HUES64 (cell line): ENCODE measurements around the gene ANKRD6.
A peak's percentile ranks its signal among the peaks of the same experiment; 100 is the strongest.
"Not testable (repeated sequence)": the region's sequence is repeated elsewhere in the genome, so short reads cannot be mapped to it uniquely, and the experiment has no call there.

ENCODE experiments used
- H3K27ac ChIP-seq: 2 replicates; pipeline ENCODE4 v1.7.0; 2013; ENCODE audit warnings: low read depth, low read length, inconsistent platforms
- H3K27me3 ChIP-seq: 2 replicates; pipeline ENCODE4 v1.6.1; 2013; ENCODE audit warnings: mild to moderate bottlenecking, low read length; ENCODE audit not compliant: insufficient read depth
- H3K36me3 ChIP-seq: 2 replicates; pipeline ENCODE4 v1.6.1; 2013; ENCODE audit warnings: mild to moderate bottlenecking, low read length; ENCODE audit not compliant: insufficient read depth
- H3K4me1 ChIP-seq: 2 replicates; pipeline ENCODE4 v1.6.1; 2013; ENCODE audit warnings: mild to moderate bottlenecking, low read length, moderate library complexity; ENCODE audit not compliant: insufficient read depth
- H3K4me3 ChIP-seq: 2 replicates; pipeline ENCODE4 v1.5.1; 2013; ENCODE audit warnings: mild to moderate bottlenecking, low read length, moderate library complexity
- H3K9ac ChIP-seq: 2 replicates; pipeline ENCODE4 v1.6.1; 2013; ENCODE audit warnings: mild to moderate bottlenecking, low read depth, low read length
- H3K9me3 ChIP-seq: 2 replicates; pipeline ENCODE4 v1.6.1; 2013; ENCODE audit warnings: low read depth, low read length; ENCODE audit not compliant: insufficient read depth
- WGBS: fragments of 150-250, 120-280 bp; methylation state at CpG from one replicate; pipeline ENCODE4 v1.1.7; 2013; ENCODE audit warnings: missing lambda C conversion rate; 5-methylcytosine and 5-hydroxymethylcytosine counted together

ANKRD6 gene

DNA sequence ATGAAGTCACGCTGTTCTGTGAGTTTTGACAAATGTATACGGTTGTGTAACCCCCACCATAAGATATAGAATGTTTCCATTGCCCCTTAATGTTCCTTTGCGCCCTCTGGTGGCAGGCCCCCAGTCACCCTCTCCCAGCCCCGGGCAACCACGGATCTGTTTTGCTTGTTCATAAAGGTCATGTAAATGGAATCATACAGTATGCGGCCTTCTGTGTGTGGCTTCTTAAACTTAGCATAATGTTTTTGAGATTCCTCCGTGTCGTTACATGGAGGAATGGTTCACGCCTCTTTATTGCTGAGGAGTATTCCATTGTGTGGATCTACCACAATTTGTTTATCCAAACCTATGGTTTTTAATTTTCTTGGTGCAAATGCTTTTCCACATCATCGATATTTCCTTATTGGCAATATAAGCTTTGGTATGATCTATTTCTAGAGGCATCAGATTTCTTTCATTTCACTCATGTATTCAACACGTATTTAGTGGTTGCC lies 177.2 kb downstream of the ANKRD6 start:
- H3K27ac ChIP-seq = no peak overlapping the region
- H3K4me1 ChIP-seq = no peaks in the 10 kb centered on the region
- H3K27me3 ChIP-seq = no peaks in the 10 kb centered on the region
- no peaks in the 10 kb centered on the region for H3K36me3 ChIP-seq
- no peak overlapping the region for H3K9ac ChIP-seq
- 67% methylated on average over 8 of the region's 11 CpGs for WGBS
- H3K4me3 ChIP-seq = no peak overlapping the region
- H3K9me3 ChIP-seq = no peaks in the 10 kb centered on the region

DNA sequence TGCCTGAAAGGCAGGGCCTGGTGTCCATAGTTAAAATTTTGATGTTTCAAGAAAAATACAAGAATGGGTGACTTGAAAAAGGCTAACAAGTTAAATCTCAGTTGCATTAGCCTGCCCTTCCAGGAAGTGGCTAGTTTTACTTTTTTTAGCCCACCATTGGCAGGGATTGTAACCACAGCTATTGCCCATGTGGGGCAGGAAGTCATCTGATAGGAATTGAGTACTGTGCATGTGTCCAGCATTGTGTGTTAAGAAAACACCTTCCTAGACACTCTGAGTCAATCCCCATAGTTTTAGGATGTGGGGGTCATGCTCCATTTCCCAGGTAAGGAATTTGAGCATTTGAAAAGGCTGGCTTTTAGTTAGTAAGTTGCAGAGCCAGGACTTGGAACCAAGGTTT lies 178.7 kb downstream of the ANKRD6 start:
- no peaks in the 10 kb centered on the region for H3K4me1 ChIP-seq
- no peaks in the 10 kb centered on the region for H3K36me3 ChIP-seq
- no peak overlapping the region for H3K4me3 ChIP-seq
- H3K27ac ChIP-seq = no peak overlapping the region
- H3K9me3 ChIP-seq = no peaks in the 10 kb centered on the region
- no peaks in the 10 kb centered on the region for H3K27me3 ChIP-seq
- H3K9ac ChIP-seq = no peak overlapping the region

DNA sequence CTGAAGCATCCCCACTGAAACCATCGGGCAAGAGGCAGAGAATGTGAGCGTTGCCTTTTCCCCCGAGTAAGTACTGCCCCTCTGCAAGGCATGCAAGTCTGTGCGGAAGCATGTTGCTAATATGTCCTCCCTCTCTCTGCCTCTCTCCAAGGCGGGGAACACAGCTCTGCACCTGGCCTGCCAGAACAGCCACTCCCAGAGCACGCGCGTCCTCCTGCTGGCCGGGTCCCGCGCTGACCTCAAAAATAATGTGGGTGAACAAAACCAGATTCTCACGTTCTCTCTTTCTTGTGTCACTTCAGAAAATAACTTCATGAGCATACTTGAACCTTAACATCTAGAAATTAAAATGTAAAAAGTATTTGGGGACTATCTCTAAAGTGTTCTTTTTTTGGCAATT lies 179.2 kb downstream of the ANKRD6 start:
- 87% methylated on average over 12 of the region's 12 CpGs for WGBS
- Histone ChIP-seq H3K4me1 (no peaks in the 10 kb centered on the region), H3K27me3 (no peaks in the 10 kb centered on the region)

DNA sequence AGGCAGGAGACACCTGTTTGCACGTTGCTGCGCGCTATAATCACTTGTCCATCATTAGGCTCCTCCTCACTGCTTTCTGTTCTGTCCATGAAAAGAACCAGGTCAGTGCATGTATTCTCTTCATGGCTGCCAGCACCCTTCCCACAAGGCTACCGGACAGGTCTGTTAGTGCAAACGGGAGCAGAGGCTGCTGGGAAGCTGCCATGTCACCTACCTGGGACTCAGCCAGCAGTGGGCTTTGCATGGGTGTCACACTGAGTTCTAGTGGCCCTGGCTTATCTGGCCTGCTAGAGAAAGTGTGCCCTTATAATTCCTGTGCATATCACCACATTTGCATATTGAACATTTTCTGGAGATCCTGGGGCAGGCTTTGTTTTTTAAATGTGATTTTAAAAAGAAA lies 180.8 kb downstream of the ANKRD6 start:
- Histone ChIP-seq H3K27ac (no peak overlapping the region), H3K9me3 (no peaks in the 10 kb centered on the region), H3K9ac (no peak overlapping the region), H3K36me3 (no peaks in the 10 kb centered on the region), H3K27me3 (no peaks in the 10 kb centered on the region), H3K4me1 (no peaks in the 10 kb centered on the region), H3K4me3 (no peak overlapping the region)
- 95% methylated on average over 5 of the region's 5 CpGs for WGBS

More for the DNA sequence above, 179.2 kb downstream of the ANKRD6 start:
- no peak overlapping the region for H3K9ac ChIP-seq
- H3K36me3 ChIP-seq = no peaks in the 10 kb centered on the region
- H3K9me3 ChIP-seq = no peaks in the 10 kb centered on the region
- H3K27ac ChIP-seq = no peak overlapping the region
- no peak overlapping the region for H3K4me3 ChIP-seq

DNA sequence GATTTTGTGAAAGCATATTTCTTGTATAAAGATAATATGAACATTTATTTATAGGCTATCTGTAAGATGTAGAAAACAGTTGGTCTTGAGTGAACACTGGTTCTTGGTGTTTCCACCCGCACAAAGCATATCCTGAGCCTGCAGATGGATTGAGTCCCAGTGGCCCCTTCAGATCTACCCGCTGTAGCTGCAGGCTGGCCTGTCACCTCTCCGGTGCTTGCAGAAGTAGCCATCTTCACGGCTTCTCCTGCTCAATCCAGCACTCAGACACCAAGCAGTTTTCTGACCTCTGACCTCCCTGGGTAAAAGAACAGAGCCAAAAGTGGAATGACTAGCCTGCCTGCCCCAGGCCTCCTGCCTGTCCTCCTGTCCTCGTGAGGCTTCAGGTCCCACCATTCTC lies 182.9 kb downstream of the ANKRD6 start:
- Histone ChIP-seq H3K9ac (no peak overlapping the region), H3K9me3 (no peaks in the 10 kb centered on the region), H3K27ac (no peak overlapping the region), H3K4me1 (no peaks in the 10 kb centered on the region), H3K4me3 (no peak overlapping the region), H3K27me3 (no peaks in the 10 kb centered on the region), H3K36me3 (no peaks in the 10 kb centered on the region)
- 94% methylated on average over 5 of the region's 5 CpGs for WGBS

DNA sequence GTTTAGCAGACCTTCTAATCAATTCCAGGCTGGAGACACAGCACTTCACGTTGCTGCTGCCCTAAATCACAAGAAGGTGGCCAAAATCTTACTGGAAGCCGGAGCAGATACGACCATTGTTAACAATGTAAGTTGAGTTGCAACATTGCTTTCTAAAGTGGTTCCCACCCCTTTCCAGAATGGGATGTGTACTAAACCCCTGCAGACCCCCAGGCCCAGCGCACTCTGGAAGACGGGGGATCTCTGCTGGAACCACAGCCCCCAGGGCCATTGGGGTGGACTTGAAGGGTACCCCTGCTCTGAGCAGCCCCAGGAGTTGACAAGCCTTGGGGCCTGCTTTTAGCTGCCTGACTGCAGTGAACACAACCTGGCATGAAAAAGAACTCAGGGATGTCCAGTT lies 183.6 kb downstream of the ANKRD6 start:
- H3K4me1 ChIP-seq = no peaks in the 10 kb centered on the region
- no peaks in the 10 kb centered on the region for H3K9me3 ChIP-seq
- H3K36me3 ChIP-seq = no peaks in the 10 kb centered on the region
- H3K4me3 ChIP-seq = no peak overlapping the region
- no peak overlapping the region for H3K9ac ChIP-seq
- H3K27ac ChIP-seq = no peak overlapping the region
- 95% methylated on average over 5 of the region's 5 CpGs for WGBS
- H3K27me3 ChIP-seq = no peaks in the 10 kb centered on the region

DNA sequence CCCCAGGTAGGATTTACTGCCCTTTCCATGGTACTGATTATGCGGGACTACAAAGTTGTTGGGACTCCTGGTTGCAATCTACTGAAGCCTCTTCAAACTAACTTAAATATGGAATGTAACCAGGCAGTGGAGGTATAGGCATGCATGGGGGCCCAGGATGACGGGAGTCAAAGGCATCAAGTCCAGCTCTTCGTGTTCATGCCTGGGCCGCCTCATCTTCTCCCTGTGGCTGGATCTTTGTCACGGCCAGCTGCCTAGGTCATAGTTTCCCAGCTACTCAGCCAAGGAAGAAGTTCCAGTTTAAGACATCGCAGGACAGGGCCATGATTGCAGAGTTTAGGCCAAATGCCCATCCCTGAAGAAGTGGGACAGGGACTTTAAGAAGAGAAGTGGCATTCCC lies 185.1 kb downstream of the ANKRD6 start:
- Histone ChIP-seq H3K9me3 (no peaks in the 10 kb centered on the region), H3K4me3 (no peak overlapping the region), H3K27me3 (no peaks in the 10 kb centered on the region), H3K36me3 (no peaks in the 10 kb centered on the region), H3K27ac (no peak overlapping the region), H3K4me1 (no peaks in the 10 kb centered on the region), H3K9ac (no peak overlapping the region)
- 92% methylated on average over 6 of the region's 6 CpGs for WGBS

DNA sequence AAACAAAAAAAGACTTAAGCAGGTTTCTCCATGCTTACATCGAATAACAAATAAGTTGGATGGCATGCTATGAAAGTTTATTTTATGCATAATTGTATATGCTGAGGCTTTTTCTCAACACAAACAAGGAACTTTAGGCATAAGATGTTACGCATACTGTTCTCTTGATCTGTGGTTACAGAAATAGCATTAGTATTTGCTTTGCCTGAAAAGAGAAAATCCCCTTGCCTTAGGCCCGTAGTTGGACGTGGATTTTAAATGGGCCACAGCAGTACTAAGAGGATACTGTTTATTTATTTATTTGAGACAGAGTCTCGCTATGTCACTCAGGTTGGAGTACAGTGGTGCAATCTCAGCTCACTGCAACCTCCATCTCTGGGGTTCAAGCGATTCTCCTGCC lies 186.6 kb downstream of the ANKRD6 start:
- 94% methylated on average over 5 of the region's 6 CpGs for WGBS
- H3K9me3 ChIP-seq = no peaks in the 10 kb centered on the region
- no peaks in the 10 kb centered on the region for H3K4me1 ChIP-seq
- H3K36me3 ChIP-seq = no peaks in the 10 kb centered on the region
- H3K4me3 ChIP-seq = no peak overlapping the region
- no peak overlapping the region for H3K27ac ChIP-seq
- no peaks in the 10 kb centered on the region for H3K27me3 ChIP-seq
- H3K9ac ChIP-seq = no peak overlapping the region

DNA sequence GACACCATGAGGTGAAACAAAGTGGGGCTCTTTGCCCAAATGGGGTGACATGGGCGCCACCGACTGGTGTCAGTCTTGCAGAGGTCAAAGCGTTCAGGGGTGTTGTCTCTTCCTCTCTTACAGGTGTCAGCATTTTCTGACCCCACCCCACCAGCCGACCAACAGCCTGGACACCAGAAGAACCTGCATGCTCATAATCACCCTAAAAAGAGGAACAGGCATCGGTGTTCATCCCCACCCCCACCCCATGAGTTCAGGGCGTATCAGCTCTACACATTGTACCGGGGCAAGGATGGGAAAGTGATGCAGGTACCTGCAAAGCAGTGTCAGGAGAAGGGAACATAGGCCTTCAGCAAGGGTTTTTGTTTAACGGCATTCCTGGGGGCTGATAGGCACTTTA lies 190.8 kb downstream of the ANKRD6 start:
- H3K9ac ChIP-seq = no peak overlapping the region
- no peak overlapping the region for H3K27ac ChIP-seq
- no peaks in the 10 kb centered on the region for H3K36me3 ChIP-seq
- WGBS = 95% methylated on average over 8 of the region's 8 CpGs
- no peaks in the 10 kb centered on the region for H3K4me1 ChIP-seq
- no peaks in the 10 kb centered on the region for H3K27me3 ChIP-seq
- H3K4me3 ChIP-seq = no peak overlapping the region
- no peaks in the 10 kb centered on the region for H3K9me3 ChIP-seq

DNA sequence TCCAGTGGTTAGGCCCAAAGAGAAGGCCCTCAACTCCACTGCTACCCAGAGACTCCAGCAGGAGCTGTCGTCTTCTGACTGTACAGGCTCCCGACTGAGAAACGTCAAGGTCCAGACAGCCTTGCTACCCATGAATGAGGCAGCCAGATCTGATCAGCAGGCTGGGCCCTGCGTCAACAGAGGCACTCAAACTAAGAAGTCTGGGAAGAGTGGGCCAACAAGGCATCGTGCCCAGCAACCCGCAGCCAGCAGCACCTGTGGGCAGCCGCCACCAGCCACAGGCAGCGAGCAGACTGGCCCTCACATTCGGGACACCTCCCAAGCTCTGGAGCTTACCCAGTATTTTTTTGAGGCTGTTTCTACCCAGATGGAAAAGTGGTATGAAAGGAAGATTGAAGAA lies 197.5 kb downstream of the ANKRD6 start:
- Histone ChIP-seq H3K4me1 (no peaks in the 10 kb centered on the region), H3K4me3 (no peak overlapping the region), H3K27ac (no peak overlapping the region), H3K36me3 (peaks cover 3% of the 10 kb centered on the region), H3K9ac (no peak overlapping the region), H3K27me3 (no peaks in the 10 kb centered on the region), H3K9me3 (no peaks in the 10 kb centered on the region)
- 90% methylated on average over 9 of the region's 9 CpGs for WGBS

DNA sequence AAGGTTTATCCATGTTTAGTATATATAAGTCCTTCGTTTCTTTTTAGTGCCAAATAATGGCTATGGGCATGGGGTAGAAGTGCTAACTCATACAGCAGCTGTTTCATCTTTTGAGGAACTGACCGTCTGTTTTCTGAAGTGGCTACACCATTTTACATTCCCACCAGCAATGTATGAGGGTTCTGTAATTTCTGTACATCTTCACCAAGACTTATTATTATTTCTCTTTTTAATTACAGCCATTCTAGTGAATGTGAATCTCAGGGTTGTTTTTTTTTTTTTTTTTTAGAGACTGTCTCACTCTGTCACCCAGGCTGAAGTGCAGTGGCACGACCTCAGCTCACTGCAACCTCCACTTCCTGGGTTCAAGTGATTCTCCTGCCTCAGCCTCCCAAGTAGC lies 203.5 kb downstream of the ANKRD6 start:
- H3K27ac ChIP-seq, H3K9ac ChIP-seq, H3K4me1 ChIP-seq, H3K27me3 ChIP-seq, H3K4me3 ChIP-seq, H3K9me3 ChIP-seq: not testable (repeated sequence)
- WGBS = 100% methylated on average over 3 of the region's 3 CpGs
- peaks cover 21% of the 10 kb centered on the region for H3K36me3 ChIP-seq

DNA sequence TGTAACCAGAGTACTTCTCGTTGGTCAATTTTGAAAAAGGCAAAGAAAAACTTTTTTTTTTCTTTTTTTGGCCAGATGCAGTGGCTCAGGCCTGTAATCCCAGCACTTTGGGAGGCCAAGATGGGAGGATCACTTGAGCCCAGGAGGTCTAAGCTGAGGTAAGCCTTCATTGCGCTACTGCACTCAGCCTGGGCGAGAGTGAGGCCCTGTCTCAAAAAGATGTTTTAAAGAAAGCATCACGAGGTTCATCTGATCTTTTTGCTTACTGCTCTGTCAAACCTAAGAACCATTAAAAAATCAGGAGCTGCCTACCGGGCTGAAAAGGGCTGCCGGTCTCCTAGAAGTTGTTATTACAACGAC lies 205.0 kb downstream of the ANKRD6 start:
- H3K27ac ChIP-seq = peak overlapping the region; percentile 87; the same call in 1 of the 2 replicates
- no peaks in the 10 kb centered on the region for H3K27me3 ChIP-seq
- peak overlapping the region; percentile 81 for H3K9ac ChIP-seq
- H3K9me3 ChIP-seq = no peaks in the 10 kb centered on the region
- H3K4me3 ChIP-seq = peak overlapping the region; percentile 89
- WGBS = 30% methylated on average over 7 of the region's 7 CpGs
- 0 out of 2 replicates have a peak, but pooled peaks cover 6% of the 10 kb centered on the region for H3K4me1 ChIP-seq
- peaks cover 31% of the 10 kb centered on the region for H3K36me3 ChIP-seq
